Smooth muscle cell of the brain vasculature (primary cell): ENCODE measurements around the gene HEATR5A.
"Not testable (repeated sequence)": the region's sequence is repeated elsewhere in the genome, so short reads cannot be mapped to it uniquely, and the experiment has no call there.

Source experiments
- DNase-seq: peaks from one replicate; pipeline ENCODE4 v3.0.0-alpha.2; 2012; ENCODE audit warnings: low read depth, low spot score

Gene HEATR5A

GRCh38 chr14:31283578-31284252 lies 136.6 kb downstream of the HEATR5A start:
- no peak for DNase-seq

GRCh38 chr14:31283153-31283552 lies 137.2 kb downstream of the HEATR5A start:
- DNase-seq = no peak

GRCh38 chr14:31280871-31281220 lies 139.5 kb downstream of the HEATR5A start:
- DNase-seq = no peak

DNA sequence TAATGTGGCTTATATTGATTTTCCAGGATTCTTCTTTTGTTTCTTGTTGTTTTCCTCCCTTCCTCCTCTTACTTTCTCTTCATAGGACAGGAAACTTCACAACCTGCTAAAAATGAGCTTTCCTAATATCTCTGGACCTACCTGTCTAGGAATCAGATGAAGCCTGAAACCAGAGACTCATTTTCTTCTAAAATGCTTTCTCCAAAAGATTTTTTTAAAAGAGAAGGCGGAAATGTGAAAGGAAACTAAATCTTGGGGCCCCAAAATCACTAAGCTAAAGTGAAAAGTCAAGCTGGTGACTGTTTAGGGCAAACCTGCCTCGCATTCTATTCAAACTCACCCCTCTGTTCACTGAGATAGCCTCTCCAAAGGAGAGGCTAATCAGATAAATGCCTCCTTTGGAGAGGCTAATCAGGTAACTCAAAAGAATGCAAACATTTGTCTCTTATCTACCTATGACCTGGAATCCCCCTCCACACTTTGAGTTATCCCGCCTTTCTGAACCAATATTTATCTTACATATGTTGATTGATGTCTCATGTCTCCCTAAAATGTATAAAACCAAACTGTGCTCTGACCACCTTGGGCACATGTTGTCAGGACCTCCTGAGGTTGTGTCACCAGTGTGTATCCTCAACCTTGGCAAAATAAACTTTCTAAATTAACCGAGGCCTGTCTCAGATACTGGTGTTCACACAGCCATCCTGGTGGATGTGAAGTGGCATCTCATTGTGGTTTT lies 140.0 kb downstream of the HEATR5A start:
- DNase-seq = no peak

GRCh38 chr14:31278883-31279282 lies 141.5 kb downstream of the HEATR5A start:
- no peak for DNase-seq

DNA sequence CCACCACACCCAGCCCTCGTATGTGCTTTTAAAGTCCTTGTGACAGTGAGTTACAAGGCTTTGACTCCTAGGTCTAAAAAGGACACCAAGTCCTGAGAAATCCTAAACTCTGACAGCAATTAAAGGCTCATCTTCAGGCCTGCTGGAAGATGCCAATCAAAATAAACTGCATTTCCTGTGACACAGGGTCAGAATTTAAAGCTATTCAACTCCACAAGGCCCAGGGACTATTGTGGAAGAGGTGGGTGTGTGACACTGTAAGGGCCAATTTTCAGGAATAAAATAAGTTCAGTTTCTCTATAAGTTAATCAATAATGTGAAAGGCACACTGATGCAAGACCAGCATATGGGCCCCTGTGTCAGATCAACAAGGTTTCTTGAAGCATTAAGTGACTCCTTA lies 143.3 kb downstream of the HEATR5A start:
- DNase-seq = no peak

GRCh38 chr14:31276417-31276816 lies 143.9 kb downstream of the HEATR5A start:
- DNase-seq = not testable (repeated sequence)

- no peak for DNase-seq
These were observed 144.6 kb downstream of the HEATR5A start for GRCh38 chr14:31275731-31276130.

- DNase-seq = no peak
These were observed 148.7 kb downstream of the HEATR5A start for GRCh38 chr14:31271648-31272047.

DNA sequence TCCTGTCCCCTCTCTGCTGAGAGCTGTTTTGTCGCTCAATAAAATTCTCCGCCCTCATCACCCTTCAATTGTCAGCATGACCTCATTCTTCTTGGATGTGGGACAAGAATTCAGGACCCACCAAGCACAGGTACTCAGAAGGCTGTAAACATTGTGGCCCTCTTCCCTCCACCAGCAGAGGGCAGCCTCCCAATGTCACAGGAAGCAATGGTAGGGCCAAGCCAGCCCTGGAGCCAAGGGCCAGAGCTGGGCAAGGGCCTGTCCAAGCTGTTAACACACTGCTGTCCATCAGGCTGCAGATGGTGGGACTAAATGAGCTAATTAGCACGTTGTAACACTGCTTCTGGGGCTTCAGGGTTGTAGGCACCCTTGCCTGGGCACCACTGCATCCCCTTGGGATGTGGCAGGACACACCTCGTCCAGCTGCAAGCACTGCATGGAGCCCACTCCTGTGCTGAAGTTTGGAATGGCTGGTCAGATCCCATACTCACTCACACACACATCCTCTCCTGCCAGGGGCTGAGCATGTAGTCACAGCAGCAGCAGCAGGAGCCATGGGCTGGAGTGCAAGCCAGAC lies 150.1 kb downstream of the HEATR5A start:
- DNase-seq = no peak

DNA sequence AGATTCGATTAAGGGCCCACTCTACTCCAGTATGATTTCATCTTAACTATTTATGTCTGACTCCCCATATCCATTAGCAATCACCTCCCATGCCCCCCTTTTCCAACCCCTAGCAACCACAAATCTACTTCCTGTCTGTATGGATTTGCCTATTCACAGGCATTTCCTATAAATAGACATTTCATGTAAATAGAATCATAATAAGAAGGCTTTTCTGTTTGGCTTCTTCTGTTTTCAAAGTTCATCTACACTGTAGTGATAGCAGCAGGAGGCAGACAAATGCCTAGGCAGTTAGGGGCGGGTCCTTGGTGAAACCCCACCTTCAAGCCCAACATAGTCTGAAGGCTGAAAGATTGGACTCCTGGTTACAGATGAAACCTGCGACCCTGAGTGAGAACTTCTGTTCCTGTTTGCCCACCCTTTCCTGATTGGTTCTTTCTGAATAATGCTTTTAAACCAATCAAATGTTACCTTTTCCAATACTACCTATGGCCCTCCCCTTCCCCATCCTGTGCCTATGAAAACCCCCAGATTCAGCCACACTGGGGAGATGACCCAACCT lies 150.6 kb downstream of the HEATR5A start:
- no peak for DNase-seq

DNA sequence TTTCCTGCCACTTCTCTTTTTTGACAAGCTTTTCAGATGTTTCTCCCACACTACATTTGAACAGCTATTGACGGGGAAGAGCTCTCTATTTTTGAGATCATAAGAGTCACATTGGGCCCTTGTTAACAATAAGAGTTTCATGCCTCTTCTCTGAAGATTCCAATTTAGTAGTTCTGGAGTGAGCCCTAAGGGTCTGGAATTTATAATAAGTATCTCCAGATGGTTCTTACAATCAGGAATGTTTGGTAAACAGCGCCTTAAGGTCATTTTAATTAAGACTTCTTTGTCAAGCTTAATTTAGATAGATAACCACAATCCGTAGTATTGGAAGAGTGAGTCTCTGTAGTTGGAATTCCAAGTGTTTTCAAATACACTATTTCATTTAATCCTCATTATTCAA lies 152.1 kb downstream of the HEATR5A start:
- DNase-seq = no peak

DNA sequence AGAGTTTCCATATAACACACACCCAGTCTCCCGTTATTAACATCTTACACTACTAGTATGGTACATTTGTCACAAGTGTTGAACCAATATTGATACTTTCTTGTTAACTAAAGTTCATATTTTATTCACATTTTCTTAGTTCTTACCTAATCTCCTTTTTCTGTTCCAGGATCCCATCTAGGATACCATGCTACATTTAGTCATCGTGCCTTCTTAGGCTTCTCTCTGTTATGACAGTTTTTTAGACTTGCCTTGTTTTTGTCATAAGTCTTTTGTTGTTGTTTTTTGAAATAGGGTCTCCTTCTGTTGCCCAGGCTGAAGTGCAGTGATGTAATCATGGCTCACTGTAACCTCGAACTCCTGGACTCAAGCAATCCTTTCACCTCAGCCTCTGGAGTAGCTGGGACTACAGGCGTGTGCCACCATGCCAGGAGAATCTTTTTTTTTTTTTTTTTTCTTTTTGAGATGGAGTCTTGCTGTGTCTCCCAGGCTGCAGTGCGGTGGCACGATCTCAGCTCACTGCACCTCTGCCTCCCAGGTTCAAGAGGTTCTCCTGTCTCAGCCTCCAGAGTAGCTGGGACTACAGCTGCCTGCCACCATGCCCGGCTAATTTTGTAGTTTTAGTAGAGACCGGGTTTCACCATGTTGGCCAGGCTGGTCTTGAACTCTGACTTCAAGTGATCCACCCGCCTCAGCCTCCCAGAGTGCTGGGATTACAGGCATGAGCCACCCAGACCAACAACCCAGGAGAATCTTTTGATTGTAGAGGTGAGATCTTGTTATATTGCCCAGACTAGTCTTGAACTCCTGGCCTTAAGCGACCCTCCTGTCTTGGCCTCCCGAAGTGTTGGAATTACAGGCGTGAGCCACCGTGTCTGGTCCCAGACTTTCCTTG lies 153.7 kb downstream of the HEATR5A start:
- DNase-seq = no peak

DNA sequence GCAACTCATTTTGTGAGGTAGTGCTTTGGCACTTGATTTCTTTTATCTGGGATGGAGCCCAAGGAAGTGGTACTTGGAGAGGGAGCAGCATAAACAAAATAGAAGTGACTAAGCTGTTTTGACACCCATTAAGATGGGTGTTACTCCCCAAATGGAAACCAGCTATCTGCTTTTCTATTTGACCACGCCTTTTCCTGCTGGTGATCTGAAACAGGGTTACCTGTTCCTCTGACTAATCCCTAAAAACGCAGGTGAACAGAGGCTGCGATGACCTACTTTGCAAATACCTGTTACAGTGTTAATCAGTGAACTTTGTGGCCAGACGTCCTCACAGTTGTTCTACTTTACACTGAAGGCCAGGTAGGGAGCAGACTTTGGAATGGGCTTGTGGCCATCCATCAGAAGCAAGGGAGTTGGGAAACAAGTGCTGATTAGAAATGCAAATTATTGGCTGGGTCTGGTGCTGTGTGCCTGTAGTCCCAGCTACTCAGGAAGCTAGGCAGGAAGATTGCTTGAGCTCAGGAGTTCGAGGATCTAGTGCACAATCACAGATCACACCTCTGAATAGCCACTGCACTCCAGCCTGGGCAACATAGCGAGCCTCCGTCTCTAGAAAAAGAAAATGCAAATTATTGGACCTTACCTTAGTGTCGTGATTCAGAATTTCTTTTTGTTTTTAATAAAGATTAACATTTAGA lies 154.5 kb downstream of the HEATR5A start:
- DNase-seq = no peak

DNA sequence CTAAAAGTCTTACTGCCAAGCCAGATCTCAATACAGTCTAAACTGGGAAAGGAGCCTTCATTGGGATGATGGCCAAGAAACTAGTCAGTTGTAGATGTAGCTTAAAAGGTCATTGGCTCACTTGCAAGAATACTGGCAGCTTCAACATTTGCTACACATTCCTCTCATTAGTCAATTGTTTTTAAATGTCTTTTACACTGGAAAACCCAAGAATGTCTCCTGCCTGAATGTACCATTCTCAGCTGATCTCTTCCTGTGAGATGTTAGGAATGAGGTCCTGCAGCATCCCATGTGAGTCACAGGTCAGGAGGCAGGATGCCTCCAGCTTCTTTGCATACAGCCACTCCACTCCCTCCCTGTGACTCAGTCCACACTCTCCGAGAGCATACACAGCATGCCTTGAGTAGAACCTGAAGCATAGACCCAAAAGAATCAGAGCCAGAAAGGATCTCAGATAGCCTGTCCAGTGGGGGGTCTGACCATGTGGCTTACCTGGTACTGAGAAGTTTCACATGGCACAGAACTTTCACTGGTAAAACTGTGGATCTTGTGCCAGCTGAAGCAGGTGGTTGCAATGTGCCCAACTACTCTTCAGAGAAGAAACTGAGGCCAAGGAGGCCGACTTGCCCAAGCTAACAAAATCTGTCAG lies 156.7 kb downstream of the HEATR5A start:
- DNase-seq = peak; percentile 92

DNA sequence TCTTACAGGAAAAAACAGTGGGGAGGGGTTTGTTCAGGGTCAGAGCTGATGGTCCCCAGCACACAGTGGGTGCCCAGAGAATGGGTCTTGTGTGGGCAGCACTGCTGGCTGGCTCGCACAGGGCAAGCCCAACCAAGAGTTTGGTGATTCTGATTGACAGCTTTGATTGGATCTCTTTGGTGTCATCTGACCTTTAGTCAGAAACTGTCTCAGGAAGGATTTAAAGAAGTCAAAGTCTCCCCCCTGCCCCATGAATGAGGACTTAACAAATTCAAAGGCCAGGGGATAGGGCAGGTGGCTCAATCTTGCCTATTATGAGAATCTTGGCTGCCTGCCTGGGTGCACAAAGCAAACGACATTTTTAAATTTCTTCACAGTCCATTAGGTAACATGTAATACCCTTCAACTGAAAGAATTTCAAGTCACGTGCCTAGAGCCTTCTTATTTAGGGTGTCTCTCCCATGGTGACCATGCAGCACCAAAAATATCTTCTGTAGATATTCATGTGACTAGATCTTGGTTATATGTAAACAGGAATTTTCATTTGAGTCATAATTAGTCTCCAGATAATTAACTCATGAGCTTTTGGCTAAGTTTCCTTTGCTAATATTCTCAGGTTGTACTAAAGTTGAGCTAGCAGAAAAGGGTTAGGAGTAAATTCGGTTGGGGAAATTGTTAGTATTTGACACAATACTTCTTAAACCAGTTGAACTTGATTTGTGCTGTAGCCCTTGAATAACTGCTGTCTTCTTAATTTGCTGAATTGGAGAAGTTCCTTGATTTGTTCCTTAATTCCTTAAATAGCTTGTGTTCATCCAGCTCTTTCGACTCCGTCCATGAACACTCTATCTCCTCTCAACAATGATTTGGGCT lies 158.3 kb downstream of the HEATR5A start:
- no peak for DNase-seq

DNA sequence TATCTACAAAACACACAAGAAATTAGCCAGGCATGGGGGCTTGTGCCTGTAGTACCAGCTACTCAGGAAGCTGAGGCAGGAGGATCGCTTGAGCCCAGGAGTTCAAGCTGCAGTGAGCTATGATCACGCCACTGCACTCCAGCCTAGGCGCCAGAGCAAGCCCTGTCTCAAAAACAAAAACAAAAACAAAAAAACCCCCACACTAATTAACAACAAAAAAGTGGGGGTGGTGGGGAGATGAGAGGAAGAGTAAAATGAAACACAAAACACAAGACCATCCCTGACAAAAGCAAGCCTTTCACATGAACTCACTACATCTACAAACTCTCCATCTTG lies 158.9 kb downstream of the HEATR5A start:
- no peak for DNase-seq

DNA sequence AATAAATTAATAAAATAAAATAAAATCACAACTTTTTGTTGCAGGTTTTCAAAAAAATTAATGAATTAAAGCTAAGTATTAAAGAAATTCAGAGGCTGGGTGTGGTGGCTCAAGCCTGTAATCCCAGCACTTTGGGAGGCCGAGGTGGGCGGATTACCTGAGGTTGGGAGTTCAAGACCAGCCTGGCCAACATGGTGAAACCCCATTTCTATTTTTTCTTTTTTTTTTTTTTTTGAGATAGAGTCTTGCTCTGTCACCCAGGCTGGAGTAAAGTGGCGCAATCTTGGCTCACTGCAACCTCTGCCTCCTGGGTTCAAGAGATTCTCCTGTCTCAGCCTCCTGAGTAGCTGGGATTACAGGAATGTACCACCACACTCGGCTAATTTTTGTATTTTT lies 161.3 kb downstream of the HEATR5A start:
- DNase-seq = not testable (repeated sequence)

DNA sequence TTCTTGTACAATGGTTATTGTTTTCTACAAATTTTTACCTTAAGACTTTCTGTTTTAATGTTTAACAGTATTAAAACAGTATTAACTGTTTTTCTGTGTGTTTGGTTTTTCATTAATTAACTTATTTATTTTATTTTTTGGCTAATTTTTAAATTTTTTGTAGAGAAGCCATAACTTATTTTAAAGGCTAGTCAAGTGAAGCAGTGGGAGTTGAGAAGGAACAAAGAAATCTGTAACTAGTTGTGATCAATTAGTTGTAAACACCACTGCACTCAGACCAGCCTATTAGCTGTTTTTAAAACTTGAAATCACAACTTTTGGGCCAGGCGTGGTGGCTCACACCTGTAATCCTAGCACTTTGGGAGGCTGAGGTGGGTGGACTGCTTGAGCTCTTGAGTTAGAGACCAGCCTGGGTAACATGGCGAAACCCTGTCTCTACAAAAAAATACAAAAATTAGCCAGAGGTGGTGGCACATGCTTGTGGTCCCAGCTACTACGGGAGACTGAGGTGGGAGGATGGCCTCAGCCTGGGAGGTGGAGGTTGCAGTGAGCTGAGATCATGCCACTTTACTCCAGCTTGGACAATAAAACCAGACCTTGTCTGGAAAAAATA lies 161.8 kb downstream of the HEATR5A start:
- no peak for DNase-seq
